MG63 (cell line): ENCODE measurements around the gene DNAJC25. TPM values are rescaled to one million over a fixed set of nuclear protein-coding genes. Genes with fewer than 3 reads are reported as not detected.
"Not testable (repeated sequence)": the region's sequence is repeated elsewhere in the genome, so short reads cannot be mapped to it uniquely, and the experiment has no call there.

Source experiments
- DNase-seq: peaks from one replicate; pipeline ENCODE4 v3.0.0-alpha.2; 2020
- H3K27me3 ChIP-seq: fragments of 250-450 bp; sonication (Bioruptor Pico); 2 replicates; pipeline ENCODE4 v1.5.1; 2020; ENCODE audit warnings: mild to moderate bottlenecking, moderate library complexity
- H3K36me3 ChIP-seq: fragments of 250-450 bp; sonication (Bioruptor Pico); 2 replicates; pipeline ENCODE4 v1.5.1; 2020; ENCODE audit warnings: mild to moderate bottlenecking, moderate library complexity
- H3K4me3 ChIP-seq: fragments of 250-450 bp; sonication (Bioruptor Pico); 2 replicates; pipeline ENCODE4 v1.5.1; 2020; ENCODE audit warnings: mild to moderate bottlenecking, moderate library complexity
- H3K9me3 ChIP-seq: fragments of 250-450 bp; sonication (Bioruptor Pico); 2 replicates; pipeline ENCODE4 v1.5.1; 2020; ENCODE audit warnings: mild to moderate bottlenecking, moderate library complexity
- total RNA-seq: library from RNA; depleted of rRNA; stranded (reverse); fragments of >200 nt; shearing (Covaris generic); gene quantifications from 2 replicates; pipeline ENCODE4 v1.2.3, GENCODE V29; 2014; ENCODE audit warnings: low replicate concordance

The DNAJC25 gene
- total RNA-seq, 1 experiment from 2014 or later, result 5.7 TPM

DNA sequence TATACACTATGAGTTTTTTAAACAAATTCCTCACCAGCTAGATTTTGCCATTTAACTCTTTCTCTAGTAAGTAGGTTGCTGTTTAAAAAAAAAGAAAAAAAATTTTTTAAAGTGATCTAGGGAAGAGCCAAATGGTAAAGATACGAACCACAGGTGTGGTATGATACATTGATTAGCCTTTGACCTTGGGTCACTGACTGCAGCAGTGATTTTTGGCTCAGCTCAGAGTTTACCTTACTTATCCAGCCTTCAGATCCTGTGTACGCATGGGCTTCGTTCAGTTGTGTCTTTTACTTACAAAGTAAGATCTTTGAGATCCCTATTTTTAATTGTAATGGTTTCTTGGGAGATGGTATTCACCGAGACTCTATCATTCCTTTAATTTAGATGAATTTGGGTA, 17.9 kb downstream of the DNAJC25 start:
- no peaks in the 10 kb centered on the region for H3K9me3 ChIP-seq
- H3K4me3 ChIP-seq, result no peak overlapping the region
- DNase-seq, result no peak
- H3K36me3 ChIP-seq, result peaks cover 54% of the 10 kb centered on the region
- no peaks in the 10 kb centered on the region for H3K27me3 ChIP-seq

DNA sequence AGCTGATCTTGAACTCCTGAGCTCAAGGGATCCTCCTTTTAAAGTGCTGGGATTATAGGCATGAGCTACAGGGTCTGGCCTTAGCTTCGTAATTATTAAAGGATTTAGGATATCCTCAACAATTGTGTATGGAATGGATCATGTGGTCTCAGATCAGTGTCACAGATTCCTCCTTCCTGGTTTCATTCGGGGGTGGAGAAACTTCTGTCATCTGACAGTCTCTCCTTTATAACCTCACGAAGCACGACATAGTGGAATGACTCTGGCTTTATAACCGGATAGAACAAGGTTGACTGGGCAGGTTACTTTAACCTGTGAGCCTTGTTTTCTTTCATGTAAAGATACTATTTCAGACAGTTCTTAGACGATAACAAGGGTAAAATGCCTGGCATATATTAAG, 25.9 kb downstream of the DNAJC25 start:
- Histone ChIP-seq H3K9me3 (no peaks in the 10 kb centered on the region), H3K27me3 (no peaks in the 10 kb centered on the region), H3K36me3 (peaks cover 27% of the 10 kb centered on the region), H3K4me3 (no peak overlapping the region)
- DNase-seq, result no peak

DNA sequence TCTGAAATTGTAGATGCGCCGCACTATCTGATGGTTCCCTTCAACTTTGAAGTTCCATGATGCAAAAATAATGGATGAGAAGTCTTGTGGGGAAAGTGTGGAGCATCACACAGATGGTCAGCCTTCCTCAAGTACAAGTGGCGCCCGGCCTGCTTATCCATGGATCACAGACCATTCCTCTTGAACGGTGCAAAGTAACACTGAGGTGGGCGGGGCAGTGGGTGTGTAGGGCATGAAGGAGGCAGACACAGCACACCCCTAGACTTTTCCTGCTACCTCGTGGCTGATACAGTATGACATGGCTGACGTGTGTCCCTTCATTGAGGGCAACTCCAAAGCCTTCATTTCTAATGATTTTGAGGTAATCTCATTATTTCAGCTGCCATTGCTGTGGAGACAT, 27.8 kb downstream of the DNAJC25 start:
- no peak for DNase-seq
- no peaks in the 10 kb centered on the region for H3K27me3 ChIP-seq
- H3K36me3 ChIP-seq, result peaks cover 16% of the 10 kb centered on the region
- no peaks in the 10 kb centered on the region for H3K9me3 ChIP-seq
- H3K4me3 ChIP-seq, result no peak overlapping the region

DNA sequence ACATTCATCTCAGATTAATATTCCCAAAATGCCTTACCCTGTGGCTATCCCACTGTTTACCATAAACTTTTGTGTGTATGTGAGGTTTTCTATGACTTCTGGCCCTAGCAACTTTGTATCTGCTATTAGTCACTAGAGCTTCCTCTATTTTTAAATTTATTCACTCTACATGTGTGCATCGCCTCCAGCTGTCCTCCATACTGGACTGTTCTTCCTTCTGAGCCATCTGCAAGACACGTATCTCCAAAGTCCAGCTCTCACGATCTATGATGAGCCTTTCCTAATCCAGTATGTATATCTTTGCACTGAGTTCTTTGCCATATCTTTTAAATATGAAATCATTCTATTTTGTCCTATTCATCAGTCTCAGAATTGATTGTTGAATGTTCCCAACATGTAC, 28.6 kb downstream of the DNAJC25 start:
- H3K9me3 ChIP-seq, result no peaks in the 10 kb centered on the region
- peaks cover 13% of the 10 kb centered on the region for H3K36me3 ChIP-seq
- no peaks in the 10 kb centered on the region for H3K27me3 ChIP-seq
- no peak for DNase-seq
- H3K4me3 ChIP-seq, result no peak overlapping the region

DNA sequence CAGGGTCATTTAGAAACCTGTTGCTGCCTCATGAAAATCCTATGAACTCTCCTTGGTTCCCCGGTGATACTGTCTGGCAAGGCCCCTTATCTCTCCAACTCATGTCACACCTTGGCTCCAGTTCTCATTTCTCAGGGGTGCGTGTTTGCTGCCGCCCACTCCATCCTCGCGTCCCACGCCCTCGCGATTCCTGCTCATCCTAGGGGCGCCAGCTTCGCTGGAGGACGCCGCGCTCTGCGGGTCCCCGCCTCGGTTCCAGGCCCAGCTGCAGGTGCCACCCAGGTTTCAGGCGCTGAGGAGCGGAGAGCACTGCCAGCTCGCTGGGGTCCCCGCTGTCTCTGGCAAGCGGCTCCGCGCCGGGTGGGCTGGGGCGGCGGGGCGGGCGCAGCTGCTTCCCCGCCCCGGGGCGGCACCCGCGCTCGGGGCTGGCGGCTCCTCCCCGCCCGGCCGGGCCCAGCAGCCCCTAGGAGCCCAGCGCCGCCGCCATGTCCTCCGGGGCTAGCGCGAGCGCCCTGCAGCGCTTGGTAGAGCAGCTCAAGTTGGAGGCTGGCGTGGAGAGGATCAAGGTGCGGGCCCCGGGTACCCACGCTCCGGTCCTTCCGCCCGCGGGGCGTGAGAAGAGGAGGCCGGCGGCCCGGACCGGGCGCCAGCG, 30.1 kb downstream of the DNAJC25 start, which contains the start of gene GNG10:
Gene GNG10 (plus strand): TSS at position 456 of the 652 bp plus-strand sequence. CDS start 30 bp downstream, at position 486.
- Histone ChIP-seq H3K9me3 (no peaks in the 10 kb centered on the region), H3K27me3 (no peaks in the 10 kb centered on the region), H3K36me3 (peaks cover 12% of the 10 kb centered on the region), H3K4me3 (peak within 1 kb of the TSS; percentile 80)
- DNase-seq, result peak; percentile 66

DNA sequence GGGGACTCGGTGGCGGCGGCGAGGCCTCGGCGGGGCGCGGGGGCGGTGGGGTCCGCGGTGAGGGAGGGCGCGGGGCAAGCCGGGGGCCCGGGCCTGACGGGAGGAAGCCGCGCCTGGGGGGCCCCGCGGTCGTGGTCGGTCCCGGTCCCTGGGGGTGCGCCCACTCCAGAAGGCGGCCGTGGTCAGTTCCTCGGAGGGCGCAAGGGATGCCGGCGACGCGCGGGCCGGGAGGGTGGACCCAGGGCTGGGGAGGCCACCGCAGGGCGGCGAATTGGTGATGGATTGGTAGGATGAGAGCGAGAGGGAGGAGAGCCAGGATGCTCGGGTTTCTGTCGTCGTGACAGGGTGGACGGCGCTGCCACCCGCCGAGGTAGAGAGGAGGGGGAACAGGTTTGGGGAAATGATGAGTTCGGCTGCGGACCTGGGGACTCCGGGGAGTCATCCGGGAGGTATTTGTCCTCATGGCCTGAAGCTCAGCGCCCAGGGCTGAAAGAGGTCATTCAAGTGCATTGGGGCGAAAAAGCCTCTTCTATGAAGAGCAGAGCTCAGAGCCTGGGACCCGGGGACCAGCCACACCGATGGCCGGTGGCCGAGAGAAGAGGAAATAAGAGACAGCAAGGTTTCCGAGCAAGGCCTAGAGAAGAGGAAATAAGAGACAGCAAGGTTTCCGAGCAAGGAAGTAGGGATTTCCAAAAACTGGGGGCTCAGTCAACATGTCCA, 30.8 kb downstream of the DNAJC25 start:
- peaks cover 12% of the 10 kb centered on the region for H3K36me3 ChIP-seq
- no peaks in the 10 kb centered on the region for H3K9me3 ChIP-seq
- peak overlapping the region; percentile 80 for H3K4me3 ChIP-seq
- peak; percentile 29 for DNase-seq
- H3K27me3 ChIP-seq, result no peaks in the 10 kb centered on the region

DNA sequence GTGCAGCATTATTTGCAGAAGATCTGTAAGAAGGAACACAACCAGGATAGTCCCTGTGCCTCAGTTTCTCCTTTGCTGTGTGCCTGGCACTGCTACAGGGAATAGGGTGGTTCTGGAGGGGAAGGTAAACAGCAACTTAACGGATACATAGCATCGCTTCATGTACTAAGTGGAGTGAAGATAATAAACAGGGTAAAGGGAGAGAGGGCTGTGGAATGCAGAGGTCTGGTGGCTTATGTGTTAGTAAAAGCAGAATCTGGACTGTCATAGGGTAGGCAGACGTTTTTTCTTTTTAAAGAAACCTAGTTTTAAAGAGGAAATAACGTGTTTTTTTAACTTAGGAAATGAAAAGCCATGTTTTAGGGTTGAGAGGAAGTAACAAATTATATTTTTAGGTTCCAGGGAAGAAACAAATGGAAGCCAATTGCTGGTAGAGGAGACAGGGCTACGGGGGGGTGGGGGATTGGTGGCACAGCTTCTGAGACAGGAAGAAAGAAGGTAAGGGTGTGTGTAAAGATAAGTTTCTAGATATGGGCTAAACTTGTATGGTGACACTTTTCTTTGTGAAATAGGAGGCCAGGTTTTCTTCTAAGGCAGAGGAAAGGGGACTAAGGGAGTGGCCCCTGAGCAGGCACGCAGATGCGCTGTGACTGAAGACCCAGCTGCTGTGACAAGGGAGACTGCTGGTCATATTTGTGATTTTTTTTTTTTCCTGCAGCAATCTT, 31.6 kb downstream of the DNAJC25 start:
- DNase-seq, result no peak
- peak overlapping the region; percentile 80 for H3K4me3 ChIP-seq

DNA sequence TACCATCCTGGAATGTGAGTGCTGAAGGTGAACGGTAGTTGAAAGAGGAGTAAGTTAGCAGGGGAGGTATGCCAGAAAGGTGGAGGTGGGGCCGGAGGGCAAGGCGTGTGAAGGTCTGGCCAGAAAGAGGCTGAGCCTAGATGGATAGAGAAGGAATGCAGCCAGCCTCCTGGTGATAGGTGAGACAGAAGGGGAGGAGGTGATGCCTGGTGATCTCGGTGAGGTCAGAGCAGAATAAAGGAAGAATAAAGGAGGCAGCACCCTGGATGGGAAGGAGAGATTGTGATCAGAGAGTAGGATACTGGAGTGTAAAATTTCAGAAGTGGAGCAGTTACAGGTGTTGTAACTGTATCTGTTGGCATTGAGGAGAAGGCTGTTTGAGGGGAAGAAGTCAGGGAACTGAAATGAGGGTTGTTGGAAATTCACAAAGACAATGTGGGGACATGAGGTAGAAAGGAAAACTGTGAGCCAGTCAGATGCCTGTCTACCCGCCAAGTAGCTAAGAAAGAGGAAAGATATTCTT, 32.2 kb downstream of the DNAJC25 start:
- Histone ChIP-seq H3K9me3 (no peaks in the 10 kb centered on the region), H3K27me3 (no peaks in the 10 kb centered on the region), H3K36me3 (peaks cover 18% of the 10 kb centered on the region), H3K4me3 (no peak overlapping the region)
- no peak for DNase-seq

More for the DNA sequence above, 31.6 kb downstream of the DNAJC25 start:
- Histone ChIP-seq H3K9me3 (no peaks in the 10 kb centered on the region), H3K36me3 (peaks cover 14% of the 10 kb centered on the region), H3K27me3 (no peaks in the 10 kb centered on the region)

DNA sequence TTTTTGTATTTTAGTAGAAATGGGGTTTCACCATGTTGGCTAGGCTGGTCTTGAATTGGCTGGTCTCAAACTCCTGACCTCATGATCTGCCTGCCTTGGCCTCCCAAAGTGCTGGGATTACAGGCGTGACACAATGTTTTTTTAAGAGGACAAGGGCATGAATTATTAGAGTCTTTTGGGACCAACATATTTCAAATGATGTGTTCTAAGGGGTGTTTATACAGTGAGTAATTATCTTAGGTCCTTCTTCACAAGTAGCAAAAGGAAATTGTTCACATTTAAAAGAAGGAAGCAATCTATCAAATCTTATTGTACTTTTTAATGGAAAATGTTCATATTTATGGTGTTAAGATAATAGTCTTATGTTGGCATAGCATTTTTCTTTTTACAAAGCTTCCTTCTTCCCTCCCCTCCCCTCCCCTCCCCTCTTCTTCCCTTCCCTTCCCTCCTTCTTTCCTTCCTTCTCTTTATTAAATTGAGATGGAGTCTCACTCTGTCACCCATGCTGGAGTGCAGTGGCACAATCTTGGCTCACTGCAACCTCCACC, 37.0 kb downstream of the DNAJC25 start:
- peaks cover 40% of the 10 kb centered on the region for H3K36me3 ChIP-seq
- H3K27me3 ChIP-seq, result no peaks in the 10 kb centered on the region
- no peak overlapping the region for H3K4me3 ChIP-seq
- no peaks in the 10 kb centered on the region for H3K9me3 ChIP-seq
- DNase-seq, result no peak

DNA sequence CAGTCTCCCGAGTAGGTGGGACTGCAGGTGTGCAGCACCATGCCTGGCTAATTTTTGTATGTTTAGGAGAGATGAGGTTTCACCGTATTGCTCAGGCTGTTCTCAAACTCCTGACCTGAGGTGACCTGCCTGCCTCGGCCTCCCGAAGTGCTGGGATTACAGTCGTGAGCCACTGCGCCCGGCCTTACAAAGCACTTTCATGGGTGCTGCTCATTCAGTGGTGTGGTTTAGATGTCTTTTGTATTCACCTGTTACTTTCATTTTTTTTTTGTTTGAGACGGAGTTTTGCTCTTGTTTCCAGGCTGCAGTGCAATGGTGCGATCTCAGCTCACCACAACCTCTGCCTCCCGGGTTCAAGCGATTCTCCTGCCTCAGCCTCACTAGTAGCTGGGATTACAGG, 37.5 kb downstream of the DNAJC25 start:
- not testable (repeated sequence) for H3K9me3 ChIP-seq, DNase-seq, H3K4me3 ChIP-seq

DNA sequence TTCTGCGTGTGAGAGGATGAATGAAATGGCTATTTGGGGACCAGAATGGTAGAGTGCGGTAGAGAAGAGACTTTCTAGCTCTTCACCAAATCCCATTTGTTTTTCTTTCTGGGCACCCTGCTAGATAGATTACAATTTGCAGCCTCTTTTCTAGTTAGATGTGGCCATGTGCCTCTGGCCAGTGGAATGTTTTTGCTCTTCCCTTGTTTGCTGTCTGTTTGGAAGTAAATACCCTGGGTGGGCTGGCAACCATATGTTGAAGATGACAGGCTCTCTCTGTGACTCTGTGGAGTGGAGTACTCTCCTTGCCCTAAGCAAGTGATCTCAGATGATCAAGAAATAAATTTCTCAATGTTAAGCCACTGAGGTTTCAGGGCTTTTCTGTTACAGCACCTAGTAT, 43.2 kb downstream of the DNAJC25 start:
- H3K4me3 ChIP-seq, result no peak overlapping the region
- no peaks in the 10 kb centered on the region for H3K9me3 ChIP-seq
- peaks cover 18% of the 10 kb centered on the region for H3K36me3 ChIP-seq
- H3K27me3 ChIP-seq, result no peaks in the 10 kb centered on the region
- DNase-seq, result no peak

More for the DNA sequence above, 37.5 kb downstream of the DNAJC25 start:
- H3K36me3 ChIP-seq, result peaks cover 40% of the 10 kb centered on the region
- H3K27me3 ChIP-seq, result not testable (repeated sequence)

DNA sequence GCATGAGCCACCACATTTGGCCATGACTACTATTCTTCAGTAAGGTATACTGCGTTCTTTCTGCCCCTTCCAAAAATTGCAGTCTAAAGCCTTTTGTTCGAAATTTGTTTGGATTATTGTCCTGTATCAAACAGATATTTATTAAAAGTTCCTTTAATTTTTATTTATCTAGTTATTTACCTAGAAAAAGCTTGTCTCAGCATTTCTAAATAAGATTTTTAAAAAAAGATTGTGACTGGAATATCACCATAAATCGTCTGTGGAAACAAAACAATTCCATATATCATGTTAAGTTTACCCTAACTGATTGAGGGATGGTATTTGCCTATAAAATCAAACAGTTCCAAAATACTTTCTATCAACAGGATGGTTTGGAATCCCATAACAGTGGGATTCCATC, 45.0 kb downstream of the DNAJC25 start:
- no peak for DNase-seq

DNA sequence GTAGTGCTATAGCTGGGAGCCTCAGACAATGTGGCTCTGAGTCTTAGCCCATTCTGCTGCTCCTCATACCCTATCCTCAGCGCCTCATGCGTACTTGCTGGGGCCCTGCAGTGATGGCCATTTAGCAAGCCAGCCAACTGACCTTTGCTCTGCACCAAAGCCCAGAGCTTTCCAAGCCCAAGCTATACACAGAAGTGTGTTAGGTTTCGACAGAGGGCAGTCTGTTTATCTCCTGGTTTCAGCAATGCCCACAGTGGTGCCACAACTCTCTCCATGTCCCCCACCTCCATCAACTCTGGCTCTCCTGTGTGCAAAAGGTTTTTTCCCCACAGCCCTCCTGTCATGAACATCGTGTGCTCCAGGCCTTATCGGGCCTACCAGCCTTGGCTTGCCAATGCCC, 47.2 kb downstream of the DNAJC25 start:
- H3K9me3 ChIP-seq, result peaks cover 6% of the 10 kb centered on the region
- peaks cover 7% of the 10 kb centered on the region for H3K36me3 ChIP-seq
- no peak for DNase-seq
- H3K27me3 ChIP-seq, result no peaks in the 10 kb centered on the region
- no peak overlapping the region for H3K4me3 ChIP-seq

More for the DNA sequence above, 45.0 kb downstream of the DNAJC25 start:
- peaks cover 6% of the 10 kb centered on the region for H3K9me3 ChIP-seq
- H3K4me3 ChIP-seq, result no peak overlapping the region
- H3K36me3 ChIP-seq, result peaks cover 12% of the 10 kb centered on the region
- no peaks in the 10 kb centered on the region for H3K27me3 ChIP-seq

DNA sequence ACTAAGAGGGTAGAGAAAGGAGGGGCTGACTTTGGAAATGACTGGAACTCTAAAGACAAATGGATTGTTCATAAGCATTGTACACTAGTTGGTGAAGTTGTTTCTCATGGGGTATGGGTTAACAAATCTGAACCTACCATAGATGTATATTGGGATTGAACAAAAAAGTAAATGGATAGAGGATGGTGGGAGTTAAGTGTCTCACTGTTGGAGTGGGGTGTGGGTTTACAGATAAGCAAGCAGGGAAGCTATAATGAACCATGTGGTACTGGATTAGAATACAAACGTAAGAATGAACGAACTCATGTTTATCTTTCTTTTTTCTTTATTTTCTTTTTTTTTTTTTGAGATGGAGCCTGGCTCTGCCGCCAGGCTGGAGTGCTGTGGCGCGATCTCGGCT, 48.1 kb downstream of the DNAJC25 start:
- Histone ChIP-seq H3K4me3 (no peak overlapping the region), H3K36me3 (peaks cover 7% of the 10 kb centered on the region), H3K27me3 (no peaks in the 10 kb centered on the region), H3K9me3 (peaks cover 6% of the 10 kb centered on the region)
- DNase-seq, result no peak

DNA sequence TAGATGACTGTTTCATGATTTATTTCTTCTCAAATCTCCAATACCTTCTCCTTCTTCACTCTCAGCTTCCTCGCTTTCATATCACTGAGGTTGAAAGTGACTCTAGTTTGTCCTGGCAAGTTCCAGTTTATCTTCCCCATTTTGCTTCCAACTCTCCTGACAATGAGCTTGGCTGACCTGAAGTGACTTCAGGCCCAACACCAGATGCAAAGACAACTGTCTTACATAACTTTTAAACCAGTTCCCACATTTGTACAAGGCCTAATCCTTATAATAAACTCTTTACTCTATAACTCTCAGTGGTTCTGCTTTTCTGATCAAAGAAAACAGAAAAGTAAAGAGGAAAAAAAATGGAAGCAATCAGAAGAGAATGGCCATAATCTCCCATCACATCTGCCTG, 52.3 kb downstream of the DNAJC25 start:
- Histone ChIP-seq H3K36me3 (peaks cover 7% of the 10 kb centered on the region), H3K27me3 (no peaks in the 10 kb centered on the region), H3K4me3 (no peak overlapping the region), H3K9me3 (peaks cover 6% of the 10 kb centered on the region)
- no peak for DNase-seq

DNA sequence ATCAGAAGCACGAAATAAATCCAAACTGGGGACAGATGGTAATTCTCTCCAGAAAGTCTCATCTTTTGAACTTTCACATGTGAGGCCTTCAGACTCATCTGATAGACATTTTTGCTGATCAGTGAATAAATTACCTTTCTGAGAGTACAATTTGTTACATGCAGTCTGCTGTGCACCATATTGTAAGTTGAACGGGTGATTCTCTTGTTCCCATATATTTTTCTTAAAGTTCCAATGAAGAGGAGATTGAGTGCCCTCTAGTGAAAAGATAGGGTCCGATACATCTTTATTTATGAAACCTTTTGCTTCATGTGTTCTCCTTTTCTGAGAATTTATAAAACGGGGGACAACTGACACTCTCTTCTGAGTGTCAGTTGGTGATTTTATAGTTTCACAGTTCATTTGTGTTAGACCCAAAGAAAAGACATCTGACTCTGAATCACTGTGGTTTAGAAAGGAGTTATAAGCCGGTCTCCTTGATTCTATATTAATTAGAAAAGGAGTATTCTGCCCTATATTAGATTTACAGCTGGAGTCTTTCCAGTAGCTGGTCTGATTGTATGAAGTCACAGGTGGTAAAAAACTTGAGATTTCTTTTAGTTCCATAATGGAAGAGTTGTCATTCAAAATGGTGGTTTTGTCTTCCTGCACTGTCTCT, 60.7 kb downstream of the DNAJC25 start:
- no peaks in the 10 kb centered on the region for H3K9me3 ChIP-seq
- no peak overlapping the region for H3K4me3 ChIP-seq
- no peaks in the 10 kb centered on the region for H3K27me3 ChIP-seq
- no peak for DNase-seq
- H3K36me3 ChIP-seq, result no peaks in the 10 kb centered on the region
